Measurements from ENCODE around the gene L3MBTL2.
A peak's percentile ranks its signal among the peaks of the same experiment; 100 is the strongest.
"Not testable (repeated sequence)": the region's sequence is repeated elsewhere in the genome, so short reads cannot be mapped to it uniquely, and the experiment has no call there.

Gene L3MBTL2

GRCh38 chr22:41254230-41254629 is 49.1 kb downstream of the L3MBTL2 start:
- H3K27ac ChIP-seq = 0 out of 22 replicates have a peak overlapping the region, but pooled peaks of 1 of the 11 experiments have one; percentile 6
- H3K27me3 ChIP-seq = no peaks in the 10 kb centered on the region
- H3K36me3 ChIP-seq = peaks cover 95 to 100% (median 98%) of the 10 kb centered on the region in 11 experiments

GRCh38 chr22:41256254-41257253 is 51.4 kb downstream of the L3MBTL2 start:
- H3K9me3 ChIP-seq (replicated peaks in 1 of 11) = no peaks in the 10 kb centered on the region
- TF ChIP-seq Cebpa-rat (IDR thresholded peaks at IDR 0.05) = no peak
- no peak overlapping the region for H3K4me3 ChIP-seq
- H3K9ac ChIP-seq = no peak overlapping the region
- peaks cover 0 to 93% (median 56%) of the 10 kb centered on the region in 11 experiments; a peak in 16 of 22 replicates for H4K20me1 ChIP-seq
- H3K36me3 ChIP-seq = peaks cover 95 to 100% (median 98%) of the 10 kb centered on the region in 11 experiments
- H3K27me3 ChIP-seq = no peaks in the 10 kb centered on the region
- no peak overlapping the region for H3K27ac ChIP-seq
- peaks cover 0 to 11% (median 0%) of the 10 kb centered on the region in 10 experiments; a peak in 5 of 20 replicates for H3K4me1 ChIP-seq
- 0 out of 22 replicates have a peak overlapping the region, but pooled peaks of 1 of the 11 experiments have one; percentile 7 for H3K4me2 ChIP-seq

More at GRCh38 chr22:41254230-41254629, 49.1 kb downstream of the L3MBTL2 start:
- Histone ChIP-seq H3K4me3 (no peak overlapping the region), H3K4me1 (peaks cover 0 to 11% (median 0%) of the 10 kb centered on the region in 10 experiments; a peak in 5 of 20 replicates), H4K20me1 (peaks cover 0 to 93% (median 47%) of the 10 kb centered on the region in 11 experiments; a peak in 15 of 22 replicates), H3K4me2 (peak overlapping the region in 2 of 11 experiments; percentile 42 to 55; a peak in 3 of 22 replicates), H3K9me3 (replicated peaks in 1 of 11) (no peaks in the 10 kb centered on the region), H3K9ac (no peak overlapping the region)
- TF ChIP-seq Cebpa-rat (IDR thresholded peaks at IDR 0.05) = no peak

DNA sequence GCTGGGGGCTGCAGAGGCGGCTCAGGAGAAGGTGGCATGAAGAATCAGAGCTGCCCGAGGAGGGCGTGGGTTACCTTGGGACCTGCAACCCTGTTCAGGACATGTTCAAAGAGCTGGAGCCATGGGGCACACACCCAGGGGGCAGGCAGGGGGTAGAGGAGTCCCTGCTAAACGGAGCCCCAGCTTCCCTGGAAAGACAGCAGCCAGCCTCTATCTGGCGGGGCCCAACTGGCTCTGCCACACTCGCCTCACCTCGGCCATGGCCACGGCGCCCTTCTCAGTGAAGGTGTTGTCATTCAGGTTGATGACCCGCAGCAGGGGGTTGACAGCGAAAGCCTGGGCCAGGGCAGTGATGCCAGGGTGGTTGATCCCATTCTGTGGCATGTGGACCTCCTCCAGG is 52.6 kb downstream of the L3MBTL2 start:
- peaks cover 95 to 100% (median 98%) of the 10 kb centered on the region in 11 experiments for H3K36me3 ChIP-seq
- peaks cover 0 to 11% (median 0%) of the 10 kb centered on the region in 10 experiments; a peak in 5 of 20 replicates for H3K4me1 ChIP-seq
- no peak for TF ChIP-seq Cebpa-rat (IDR thresholded peaks at IDR 0.05)
- 0 out of 22 replicates have a peak overlapping the region, but pooled peaks of 1 of the 11 experiments have one; percentile 8 for H3K9ac ChIP-seq
- H3K9me3 ChIP-seq (replicated peaks in 1 of 11) = no peaks in the 10 kb centered on the region
- H4K20me1 ChIP-seq = peaks cover 0 to 97% (median 62%) of the 10 kb centered on the region in 11 experiments; a peak in 16 of 22 replicates
- no peak overlapping the region for H3K27ac ChIP-seq
- no peaks in the 10 kb centered on the region for H3K27me3 ChIP-seq
- no peak overlapping the region for H3K4me3 ChIP-seq
- no peak overlapping the region for H3K4me2 ChIP-seq

DNA sequence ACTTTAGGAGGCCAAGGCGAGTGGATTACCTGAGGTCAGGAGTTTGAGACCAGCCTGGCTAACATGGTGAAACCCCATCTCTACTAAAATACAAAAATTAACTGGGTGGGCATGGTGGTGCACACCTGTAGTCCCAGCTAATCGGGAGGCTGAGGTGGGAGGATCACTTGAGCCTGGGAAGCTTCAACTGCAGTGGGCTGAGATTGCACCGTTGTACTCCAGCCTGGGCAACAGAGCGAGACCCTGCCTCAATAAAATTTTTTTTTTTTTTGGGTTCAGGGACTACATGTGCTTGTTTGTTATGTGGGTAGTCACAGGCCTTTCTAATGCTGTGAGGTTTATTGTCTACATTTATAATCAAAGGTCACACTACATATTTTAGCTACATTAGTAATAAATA is 54.6 kb downstream of the L3MBTL2 start:
- H4K20me1 ChIP-seq = peaks cover 0 to 97% (median 72%) of the 10 kb centered on the region in 11 experiments; a peak in 16 of 22 replicates

GRCh38 chr22:41260871-41261270 is 55.8 kb downstream of the L3MBTL2 start:
- H3K4me3 ChIP-seq = no peak overlapping the region
- no peak overlapping the region for H3K9ac ChIP-seq
- no peak for TF ChIP-seq Cebpa-rat (IDR thresholded peaks at IDR 0.05)
- no peak overlapping the region for H3K4me2 ChIP-seq
- peaks cover 97 to 100% (median 99%) of the 10 kb centered on the region in 11 experiments for H3K36me3 ChIP-seq
- H3K27me3 ChIP-seq = no peaks in the 10 kb centered on the region
- H3K4me1 ChIP-seq = 0 out of 20 replicates have a peak, but pooled peaks cover 0 to 7% (median 0%) of the 10 kb centered on the region in 10 experiments
- no peaks in the 10 kb centered on the region for H3K9me3 ChIP-seq (replicated peaks in 1 of 11)
- H3K27ac ChIP-seq = no peak overlapping the region
- peaks cover 0 to 98% (median 82%) of the 10 kb centered on the region in 11 experiments; a peak in 17 of 22 replicates for H4K20me1 ChIP-seq

More for the DNA sequence above, 54.6 kb downstream of the L3MBTL2 start:
- not testable (repeated sequence) for H3K4me3 ChIP-seq; H3K4me1 ChIP-seq; H3K27ac ChIP-seq; H3K27me3 ChIP-seq; H3K4me2 ChIP-seq; H3K9ac ChIP-seq; H3K9me3 ChIP-seq (replicated peaks in 1 of 11)
- peaks cover 97 to 100% (median 99%) of the 10 kb centered on the region in 11 experiments for H3K36me3 ChIP-seq

DNA sequence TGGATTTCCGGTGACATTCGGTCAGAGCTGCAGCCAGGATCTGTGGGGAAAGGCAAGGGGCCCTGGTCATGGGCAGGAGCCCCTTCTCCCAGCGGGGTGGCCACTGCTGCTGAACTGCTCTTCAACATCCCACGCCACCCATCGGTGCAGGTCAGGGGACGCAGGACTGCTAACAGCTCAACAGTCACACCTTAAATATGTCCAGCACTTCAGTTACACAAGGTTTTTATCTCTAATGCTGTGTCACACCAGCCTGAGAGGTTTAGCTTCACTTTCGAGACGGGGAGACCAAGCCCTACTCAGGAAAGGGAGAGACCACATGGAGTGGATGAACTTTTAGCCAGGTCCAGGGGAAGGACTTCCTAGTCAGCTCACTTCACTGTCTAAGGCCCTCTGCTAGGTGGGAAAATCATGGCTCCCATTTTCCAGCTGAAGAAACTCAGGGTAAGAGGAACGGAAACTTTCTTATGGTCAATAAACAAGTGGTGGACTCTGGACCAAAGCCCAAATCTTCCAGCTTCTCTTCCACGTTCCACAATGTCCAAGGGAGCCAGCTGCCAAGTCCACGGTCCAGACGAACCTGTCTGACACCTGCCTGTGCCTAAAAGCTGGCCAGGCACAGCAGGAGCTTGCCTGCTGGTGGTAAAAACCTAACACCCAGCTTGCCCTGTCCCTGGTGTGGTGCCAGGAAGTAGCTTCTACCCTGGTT is 56.6 kb downstream of the L3MBTL2 start:
- no peak for TF ChIP-seq Cebpa-rat (IDR thresholded peaks at IDR 0.05)
- no peak overlapping the region for H3K27ac ChIP-seq
- 0 out of 20 replicates have a peak, but pooled peaks cover 0 to 7% (median 0%) of the 10 kb centered on the region in 10 experiments for H3K4me1 ChIP-seq
- no peaks in the 10 kb centered on the region for H3K9me3 ChIP-seq (replicated peaks in 1 of 11)
- H3K4me2 ChIP-seq = no peak overlapping the region
- H3K4me3 ChIP-seq = no peak overlapping the region
- H3K9ac ChIP-seq = no peak overlapping the region
- no peaks in the 10 kb centered on the region for H3K27me3 ChIP-seq
- H4K20me1 ChIP-seq = peaks cover 0 to 98% (median 81%) of the 10 kb centered on the region in 11 experiments; a peak in 17 of 22 replicates
- peaks cover 95 to 100% (median 98%) of the 10 kb centered on the region in 11 experiments for H3K36me3 ChIP-seq

DNA sequence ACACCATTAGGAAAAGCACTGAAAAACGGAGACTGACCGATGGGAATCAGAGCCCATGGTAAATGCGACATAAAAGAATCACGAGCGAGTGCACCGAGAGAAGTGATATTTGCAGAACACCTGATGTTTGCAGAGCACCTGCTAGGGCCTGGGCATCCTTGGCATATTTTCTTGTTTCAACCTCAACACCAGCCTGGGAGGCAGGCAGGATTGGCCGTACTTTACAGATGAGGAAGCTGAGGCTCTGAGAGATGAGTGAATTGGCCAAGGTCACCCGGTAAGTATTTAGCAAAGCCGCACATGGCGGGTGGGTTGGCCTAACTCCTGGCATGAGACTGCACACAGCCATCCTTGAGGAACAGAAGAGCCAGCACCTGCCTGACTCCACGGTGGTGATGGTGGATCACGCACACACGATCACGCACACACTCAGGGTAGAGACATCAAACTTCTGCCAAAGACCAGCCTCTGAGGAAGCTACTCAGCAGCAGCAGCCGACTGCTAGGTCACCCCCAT is 57.2 kb downstream of the L3MBTL2 start:
- Histone ChIP-seq H3K4me1 (0 out of 20 replicates have a peak, but pooled peaks cover 0 to 2% (median 0%) of the 10 kb centered on the region in 10 experiments), H3K9ac (no peak overlapping the region), H3K4me2 (no peak overlapping the region), H4K20me1 (peaks cover 0 to 98% (median 79%) of the 10 kb centered on the region in 11 experiments; a peak in 17 of 22 replicates), H3K36me3 (peaks cover 94 to 100% (median 98%) of the 10 kb centered on the region in 11 experiments), H3K27me3 (no peaks in the 10 kb centered on the region), H3K4me3 (no peak overlapping the region), H3K9me3 (replicated peaks in 1 of 11) (no peaks in the 10 kb centered on the region), H3K27ac (no peak overlapping the region)
- no peak for TF ChIP-seq Cebpa-rat (IDR thresholded peaks at IDR 0.05)

- Histone ChIP-seq H3K36me3 (peaks cover 94 to 100% (median 98%) of the 10 kb centered on the region in 11 experiments), H3K9ac (no peak overlapping the region), H3K27me3 (no peaks in the 10 kb centered on the region), H3K4me3 (no peak overlapping the region), H3K27ac (no peak overlapping the region), H4K20me1 (peaks cover 0 to 99% (median 77%) of the 10 kb centered on the region in 11 experiments; a peak in 17 of 22 replicates), H3K4me2 (no peak overlapping the region), H3K4me1 (no peaks in the 10 kb centered on the region), H3K9me3 (replicated peaks in 1 of 11) (no peaks in the 10 kb centered on the region)
- no peak for TF ChIP-seq Cebpa-rat (IDR thresholded peaks at IDR 0.05)
These were observed 58.6 kb downstream of the L3MBTL2 start for GRCh38 chr22:41263704-41264103.

Measured in BLaER1 treated with 17β-estradiol and CSF1 and Interleukin-3, amounts not matched to agents 10 nM and 100 nM (cell line).